B cell (primary cell): ENCODE results near the gene YEATS2. TPM values are rescaled to one million over a fixed set of nuclear protein-coding genes. Genes with fewer than 3 reads are reported as not detected.

Experiments
- ATAC-seq: fragments of 200-7000 bp; cut with Tn5 transposase; one replicate; pipeline ENCODE4 v1.10.0; 2021; ENCODE audit warnings: low read depth, mild to moderate bottlenecking, moderate number of reproducible peaks, moderate library complexity
- CTCF ChIA-PET: fragments of 350-600 bp; sonication (Branson Sonifier 250); formaldehyde crosslinking; loops from one replicate; lab custom pipeline; 2021; ENCODE audit warnings: antibody characterized with exemption, inconsistent platforms; lab: Charles Lee
- POLR2A ChIA-PET: fragments of 350-600 bp; sonication (Branson Sonifier 250); formaldehyde crosslinking; loops from one replicate; lab custom pipeline; 2021; ENCODE audit warnings: antibody characterized with exemption; lab: Charles Lee
- DNase-seq: peaks from one replicate; pipeline ENCODE4 v3.0.0; 2013
- H2AFZ ChIP-seq: 2 replicates; pipeline ENCODE4 v1.6.1; 2012; ENCODE audit warnings: mild to moderate bottlenecking, low read depth, low read length; ENCODE audit not compliant: insufficient read depth, poor library complexity, severe bottlenecking
- H3K27ac ChIP-seq, 2 donors: 1 replicate in 1 of 2; 2 replicates in 1 of 2; pipeline ENCODE4 v1.5.1; 2012 to 2013; ENCODE audit warnings: low read length in 2 of 2, mild to moderate bottlenecking in 2 of 2, moderate library complexity in 1 of 2
- H3K27me3 ChIP-seq, 4 experiments: fragments of 200-600 bp in 1 of 4; sonication (generic) in 1 of 4; replicated peaks in 1 of 4; 1 replicate in 2 of 4; 2 replicates in 2 of 4; pipeline versions ENCODE4 v1.6.1 to v1.7.0; 2013 to 2016; ENCODE audit warnings: low read length in 3 of 4, mild to moderate bottlenecking in 2 of 4, mixed read lengths in 1 of 4, moderate library complexity in 1 of 4; ENCODE audit not compliant: insufficient read depth in 4 of 4, control insufficient read depth in 3 of 4; ENCODE audit errors: control extremely low read depth in 1 of 4
- H3K36me3 ChIP-seq, 2 experiments: replicated peaks in 1 of 2; 1 replicate in 1 of 2; 2 replicates in 1 of 2; pipeline versions ENCODE4 v1.6.1 to v1.7.1; 2013; ENCODE audit warnings: low read length in 1 of 2; ENCODE audit not compliant: insufficient read depth in 2 of 2, control insufficient read depth in 1 of 2; ENCODE audit errors: control extremely low read depth in 1 of 2, extremely low read depth in 1 of 2
- H3K4me1 ChIP-seq, 2 donors: fragments of 200-600 bp in 1 of 2; sonication (generic) in 1 of 2; 1 replicate in 1 of 2; 2 replicates in 1 of 2; pipeline versions ENCODE4 v1.5.1 to v1.6.1; 2013 to 2017; ENCODE audit warnings: low read length in 2 of 2; ENCODE audit not compliant: control insufficient read depth in 2 of 2, insufficient read depth in 2 of 2
- H3K4me2 ChIP-seq: replicated peaks from 2 replicates; pipeline ENCODE3; 2012; ENCODE audit warnings: mild to moderate bottlenecking, low read depth, low read length; ENCODE audit not compliant: poor library complexity, severe bottlenecking
- H3K4me3 ChIP-seq, 5 experiments: fragments of 200-600 bp in 1 of 5; sonication (generic) in 1 of 5; 1 replicate in 3 of 5; 2 replicates in 2 of 5; pipeline versions ENCODE4 v1.5.1 to v1.7.0; 2011 to 2016; ENCODE audit warnings: low read length in 4 of 5, mild to moderate bottlenecking in 4 of 5, low read depth in 2 of 5, control low read depth in 1 of 5, moderate library complexity in 1 of 5; ENCODE audit not compliant: insufficient read depth in 1 of 5; ENCODE audit errors: control extremely low read depth in 1 of 5, extremely low read depth in 1 of 5
- H3K79me2 ChIP-seq: fragments of 200-600 bp; sonication (generic); one replicate; pipeline ENCODE4 v1.6.0; 2016; ENCODE audit warnings: low read length; ENCODE audit not compliant: control insufficient read depth, insufficient read depth
- H3K9ac ChIP-seq: fragments of 200-600 bp; sonication (generic); 2 replicates; pipeline ENCODE4 v1.6.1; 2017; ENCODE audit warnings: mild to moderate bottlenecking, low read length, moderate library complexity
- H3K9me3 ChIP-seq, 3 donors: one replicate each; pipeline versions ENCODE4 v1.6.1 to v1.7.1; 2013; ENCODE audit warnings: low read length in 2 of 3; ENCODE audit not compliant: control insufficient read depth in 2 of 3, insufficient read depth in 1 of 3; ENCODE audit errors: control extremely low read depth in 1 of 3
- H4K20me1 ChIP-seq: 2 replicates; pipeline ENCODE4 v1.6.0; 2012; ENCODE audit warnings: mild to moderate bottlenecking, low read length; ENCODE audit not compliant: insufficient read depth, control insufficient read depth, poor library complexity, severe bottlenecking
- H3K27ac Mint-ChIP-seq: one replicate; pipeline ENCODE4 v1.8.0; 2021; ENCODE audit warnings: mixed read lengths
- H3K27me3 Mint-ChIP-seq: one replicate; pipeline ENCODE4 v1.8.0; 2021; ENCODE audit warnings: mixed read lengths
- H3K4me1 Mint-ChIP-seq: one replicate; pipeline ENCODE4 v1.8.0; 2021; ENCODE audit warnings: mixed read lengths
- H3K4me3 Mint-ChIP-seq: one replicate; pipeline ENCODE4 v1.8.0; 2021; ENCODE audit warnings: mixed read lengths
- H3K9me3 Mint-ChIP-seq: one replicate; pipeline ENCODE4 v1.8.0; 2022; ENCODE audit warnings: mixed read lengths; ENCODE audit not compliant: insufficient read depth
- EZH2 ChIP-seq: IDR thresholded peaks from 2 replicates; pipeline ENCODE4 v1.6.1; 2012; ENCODE audit warnings: borderline replicate concordance, low read depth, mild to moderate bottlenecking, moderate library complexity, low read length; ENCODE audit not compliant: insufficient read depth, poor library complexity, severe bottlenecking
- WGBS: methylation state at CpG from one replicate; pipeline ENCODE4 v1.1.5; 2013; ENCODE audit warnings: missing lambda C conversion rate; ENCODE audit not compliant: insufficient coverage; 5-methylcytosine and 5-hydroxymethylcytosine counted together
- intact Hi-C: fragments of 100-400 bp; cut with micrococcal nuclease; formaldehyde crosslinking; loops from one replicate; pipeline ENCODE4 v1.10.0; 2022
- polyA plus RNA-seq: library from polyadenylated mRNA; depleted of rRNA; stranded (reverse); fragments of >200 nt; gene quantifications from 2 replicates; pipeline ENCODE4 v1.2.3, GENCODE V29; 2012
- total RNA-seq, 2 donors: library from RNA; stranded (reverse); fragments of 120-200 nt in 1 of 2; gene quantifications; 1 replicate in 1 of 2; 2 replicates in 1 of 2; pipeline versions ENCODE4 v1.2.3 to v1.2.4, GENCODE V29; 2013 to 2022
- TF ChIP-seq, protein P1 (sequence below): fragments of 200-600 bp; IDR thresholded peaks from one replicate; pipeline ENCODE4 v1.8.0; 2022; ENCODE audit warnings: antibody characterized with exemption, mild to moderate bottlenecking

Gene YEATS2
- total and polyA plus RNA-seq, 2 donors (not counting 1 experiment from before 2014, with no cell fraction given) = 21.8 to 26.7 TPM

DNA sequence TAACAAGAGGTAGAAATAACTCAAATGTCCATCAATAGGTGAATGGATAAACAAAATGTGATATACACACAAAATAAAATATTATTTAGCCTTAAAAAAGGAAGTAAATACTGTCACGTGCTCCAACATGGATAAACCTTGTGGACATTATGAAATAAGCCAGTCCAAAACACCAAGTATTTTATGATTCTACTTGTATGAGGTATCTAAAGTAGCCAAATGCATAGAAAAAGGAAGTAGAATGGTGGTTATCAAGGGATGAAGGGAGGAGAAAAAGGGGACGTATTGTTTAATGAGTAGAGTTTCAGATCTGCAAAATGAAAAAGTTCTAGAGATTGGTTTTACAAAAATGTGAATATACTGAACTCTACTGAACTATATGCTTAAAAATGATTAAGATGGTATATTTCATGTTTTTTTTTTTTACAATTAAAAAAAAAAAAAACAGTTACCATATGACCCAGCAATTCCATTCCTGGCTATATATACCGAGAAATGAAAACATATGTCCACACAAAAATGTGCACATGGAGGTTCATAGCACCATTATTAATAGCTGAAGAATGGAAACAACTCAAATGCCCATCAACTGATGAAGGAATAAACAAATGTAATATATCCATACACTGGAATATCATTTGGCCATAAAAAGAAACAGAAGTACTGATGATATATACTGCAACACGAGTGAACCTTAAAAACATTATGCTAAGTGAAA, 156.9 kb downstream of the YEATS2 start:
- Histone ChIP-seq H3K36me3 (peaks cover 2 to 17% of the 10 kb centered on the region in 2 experiments), H2AFZ (no peak overlapping the region), H3K9me3 (no peaks in the 10 kb centered on the region), H3K4me1 (no peaks in the 10 kb centered on the region), H4K20me1 (peaks cover 6% of the 10 kb centered on the region), H3K9ac (no peak overlapping the region), H3K4me2 (no peak overlapping the region), H3K79me2 (peaks cover 4% of the 10 kb centered on the region), H3K4me3 (no peak overlapping the region), H3K27ac (no peak overlapping the region), H3K27me3 (no peaks in the 10 kb centered on the region)
- Mint-ChIP-seq H3K9me3 (no peaks in the 10 kb centered on the region), H3K4me3 (no peak overlapping the region), H3K27me3 (no peaks in the 10 kb centered on the region), H3K4me1 (peaks cover 4% of the 10 kb centered on the region), H3K27ac (no peak overlapping the region)
- ChIA-PET CTCF (no interaction called here), POLR2A (no interaction called here)
- DNase-seq (no peak), ATAC-seq (no peak)
- no CpG with 5 or more reads among the region's 4 CpGs for WGBS
- intact Hi-C loops = no loop called here
- TF ChIP-seq, protein P1, sequence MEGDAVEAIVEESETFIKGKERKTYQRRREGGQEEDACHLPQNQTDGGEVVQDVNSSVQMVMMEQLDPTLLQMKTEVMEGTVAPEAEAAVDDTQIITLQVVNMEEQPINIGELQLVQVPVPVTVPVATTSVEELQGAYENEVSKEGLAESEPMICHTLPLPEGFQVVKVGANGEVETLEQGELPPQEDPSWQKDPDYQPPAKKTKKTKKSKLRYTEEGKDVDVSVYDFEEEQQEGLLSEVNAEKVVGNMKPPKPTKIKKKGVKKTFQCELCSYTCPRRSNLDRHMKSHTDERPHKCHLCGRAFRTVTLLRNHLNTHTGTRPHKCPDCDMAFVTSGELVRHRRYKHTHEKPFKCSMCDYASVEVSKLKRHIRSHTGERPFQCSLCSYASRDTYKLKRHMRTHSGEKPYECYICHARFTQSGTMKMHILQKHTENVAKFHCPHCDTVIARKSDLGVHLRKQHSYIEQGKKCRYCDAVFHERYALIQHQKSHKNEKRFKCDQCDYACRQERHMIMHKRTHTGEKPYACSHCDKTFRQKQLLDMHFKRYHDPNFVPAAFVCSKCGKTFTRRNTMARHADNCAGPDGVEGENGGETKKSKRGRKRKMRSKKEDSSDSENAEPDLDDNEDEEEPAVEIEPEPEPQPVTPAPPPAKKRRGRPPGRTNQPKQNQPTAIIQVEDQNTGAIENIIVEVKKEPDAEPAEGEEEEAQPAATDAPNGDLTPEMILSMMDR = no peak
- TF ChIP-seq EZH2 = no peak

DNA sequence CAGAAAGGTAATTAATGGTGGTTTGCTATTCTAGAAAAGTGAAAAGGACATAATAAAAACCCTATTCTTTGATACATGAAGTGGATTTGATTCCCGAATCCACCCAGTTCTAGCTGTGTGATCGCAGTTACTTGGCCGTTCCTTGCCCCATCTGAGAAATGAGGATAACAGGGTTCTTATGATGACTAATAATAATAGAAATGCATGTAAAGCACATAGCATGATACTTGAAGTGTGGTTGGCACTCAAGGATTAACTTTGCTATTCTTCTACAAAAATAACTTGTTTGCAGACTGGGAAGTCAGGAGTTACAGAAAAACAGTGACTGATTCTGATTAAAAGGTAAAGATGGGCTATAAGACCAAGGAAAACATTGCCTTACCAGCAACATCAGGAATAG, 160.3 kb downstream of the YEATS2 start:
- Histone ChIP-seq H3K27ac (no peak overlapping the region), H2AFZ (no peak overlapping the region), H3K9ac (no peak overlapping the region), H3K4me2 (no peak overlapping the region), H3K36me3 (peaks cover 11 to 38% of the 10 kb centered on the region in 2 experiments), H3K9me3 (no peaks in the 10 kb centered on the region), H3K79me2 (peaks cover 4% of the 10 kb centered on the region), H4K20me1 (no peaks in the 10 kb centered on the region), H3K4me3 (no peak overlapping the region), H3K4me1 (no peaks in the 10 kb centered on the region), H3K27me3 (no peaks in the 10 kb centered on the region)
- H3K9me3 Mint-ChIP-seq = no peaks in the 10 kb centered on the region
- H3K4me1 Mint-ChIP-seq = peaks cover 4% of the 10 kb centered on the region
- no peaks in the 10 kb centered on the region for H3K27me3 Mint-ChIP-seq
- no CpG with 5 or more reads among the region's 3 CpGs for WGBS
- no peak overlapping the region for H3K4me3 Mint-ChIP-seq
- ATAC-seq = no peak
- TF ChIP-seq, protein P1 = no peak
- no peak for TF ChIP-seq EZH2
- intact Hi-C loops = no loop called here
- CTCF ChIA-PET = no interaction called here
- no peak overlapping the region for H3K27ac Mint-ChIP-seq
- DNase-seq = no peak
- POLR2A ChIA-PET = no interaction called here
